HG03558 (cell line): ENCODE data around the gene MMP24OS.
"Not testable (repeated sequence)": the region's sequence is repeated elsewhere in the genome, so short reads cannot be mapped to it uniquely, and the experiment has no call there.

Experiments
- ATAC-seq: cut with Tn5 transposase; IDR thresholded peaks from one replicate; pipeline ENCODE4 v1.9.1; 2021; ENCODE audit warnings: moderate number of reproducible peaks; ENCODE audit not compliant: unreplicated experiment; ENCODE audit errors: extremely low read depth

MMP24OS gene

DNA sequence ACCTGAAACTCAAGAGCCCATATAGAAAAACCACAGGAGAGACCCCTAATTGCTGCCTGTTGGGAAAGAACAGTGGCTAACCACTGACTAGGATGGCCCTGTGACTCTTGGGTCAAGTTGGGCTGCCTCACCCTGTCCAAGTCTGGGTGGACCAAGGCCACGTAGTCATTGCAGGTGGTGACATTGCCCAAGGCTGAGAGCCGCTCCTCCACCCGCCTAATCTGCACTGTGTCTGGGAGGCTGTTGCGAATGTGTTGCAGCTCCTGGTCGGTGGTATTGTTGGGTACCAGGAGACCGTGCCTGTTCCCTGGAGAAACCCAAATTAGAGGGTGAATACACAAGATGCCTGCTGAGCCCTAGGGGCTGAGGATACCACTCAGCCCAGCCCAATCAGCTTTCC lies 2.6 kb upstream of the MMP24OS start:
- ATAC-seq, result no peak

DNA sequence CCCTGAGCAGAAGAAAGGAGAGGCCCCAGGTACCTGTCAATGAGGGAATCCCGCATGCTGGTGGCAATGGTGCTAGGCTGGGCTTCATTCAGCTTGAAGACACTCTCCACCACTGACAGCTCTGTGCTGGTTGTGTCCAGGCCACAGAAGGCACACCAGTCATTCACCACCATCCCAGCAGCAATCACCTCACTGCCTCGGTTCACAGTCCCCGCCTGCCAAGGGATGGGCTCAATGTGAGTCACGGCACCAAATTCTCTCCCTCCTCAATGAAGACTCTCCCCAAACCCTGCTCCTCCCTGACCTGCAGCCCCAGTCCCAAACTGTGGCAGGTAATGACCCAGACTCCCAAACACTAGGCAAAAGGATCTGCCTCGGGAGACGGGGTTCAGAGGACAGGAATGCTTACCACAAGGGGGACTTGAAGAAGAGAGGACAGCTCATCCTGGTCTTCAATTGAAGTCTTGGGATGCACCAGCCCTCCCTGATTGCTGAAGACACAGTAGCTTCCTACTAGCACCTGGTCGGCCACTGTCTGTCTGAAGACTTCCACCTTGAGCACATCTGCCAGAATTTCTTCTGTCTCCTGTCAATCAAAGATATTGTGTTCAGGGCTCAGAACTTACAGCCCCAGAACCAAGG lies 1.7 kb upstream of the MMP24OS start:
- ATAC-seq, result no peak

DNA sequence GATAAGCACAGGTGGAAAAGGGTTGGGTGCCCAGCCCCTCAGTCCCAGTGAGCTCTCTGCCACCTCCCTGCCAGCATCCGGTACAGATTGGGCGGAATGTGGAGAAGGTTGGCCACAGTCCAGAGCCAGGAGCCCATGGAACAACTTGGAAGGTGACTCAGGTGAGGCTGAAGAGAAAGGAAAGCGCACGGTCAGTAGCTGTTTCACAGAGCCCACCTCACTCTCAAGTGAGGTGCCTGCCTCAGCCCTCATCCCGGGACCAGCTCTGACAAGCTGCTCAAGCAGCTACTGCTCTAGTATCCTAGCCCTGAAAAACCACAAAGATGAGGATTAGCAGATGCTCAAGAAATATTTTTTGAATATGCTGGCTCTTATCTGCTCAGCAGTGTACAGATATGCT lies 1.1 kb upstream of the MMP24OS start:
- no peak for ATAC-seq

DNA sequence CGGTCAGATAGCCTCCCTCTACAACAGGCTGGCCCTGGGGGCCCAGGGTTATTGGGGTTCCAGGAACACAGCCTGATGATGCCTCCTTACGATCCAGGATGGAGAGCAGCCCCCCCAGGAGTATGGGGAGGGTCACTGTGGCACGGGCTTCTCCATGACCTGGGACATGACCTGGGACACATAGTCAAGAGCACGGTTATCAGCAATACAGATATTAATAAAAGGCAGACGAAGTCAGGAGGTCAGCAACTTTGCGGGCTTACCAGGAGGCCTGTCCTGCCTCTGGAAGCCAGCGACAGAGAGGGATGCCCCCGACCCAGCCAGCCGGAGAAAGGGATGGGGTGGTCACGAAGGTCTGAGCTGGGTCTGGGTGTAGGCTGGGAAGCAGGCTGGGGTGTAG lies 795 bp downstream of the MMP24OS start:
- no peak for ATAC-seq

- ATAC-seq, result no peak
Observed at GRCh38 chr20:35276408-35276807, 1.5 kb downstream of the MMP24OS start.

DNA sequence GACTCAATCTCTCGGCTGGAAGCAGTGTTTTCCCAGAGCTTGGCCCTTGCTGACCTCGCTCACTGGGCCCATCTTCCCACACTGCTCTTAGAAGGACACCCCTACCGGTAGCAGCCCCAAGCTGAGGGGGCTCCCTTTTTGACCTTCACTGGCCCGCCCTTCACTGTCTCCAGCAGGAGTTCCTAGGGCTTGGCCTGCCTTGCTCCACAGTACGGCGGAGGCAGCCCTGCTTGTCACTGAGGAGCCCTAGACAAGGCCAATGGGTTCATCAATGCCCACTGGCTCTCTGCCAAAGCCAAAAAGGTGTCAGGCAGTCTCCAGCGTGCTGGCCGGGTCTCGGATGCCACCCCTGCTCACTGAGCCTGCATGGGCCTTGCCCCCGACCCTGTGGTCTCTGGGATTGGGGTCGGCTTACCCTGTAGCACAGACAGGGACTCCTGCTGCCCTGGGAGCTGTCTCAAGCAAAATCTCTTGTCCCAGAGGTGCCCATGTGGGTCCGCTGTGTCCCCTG lies 2.1 kb downstream of the MMP24OS start:
- ATAC-seq, result no peak

DNA sequence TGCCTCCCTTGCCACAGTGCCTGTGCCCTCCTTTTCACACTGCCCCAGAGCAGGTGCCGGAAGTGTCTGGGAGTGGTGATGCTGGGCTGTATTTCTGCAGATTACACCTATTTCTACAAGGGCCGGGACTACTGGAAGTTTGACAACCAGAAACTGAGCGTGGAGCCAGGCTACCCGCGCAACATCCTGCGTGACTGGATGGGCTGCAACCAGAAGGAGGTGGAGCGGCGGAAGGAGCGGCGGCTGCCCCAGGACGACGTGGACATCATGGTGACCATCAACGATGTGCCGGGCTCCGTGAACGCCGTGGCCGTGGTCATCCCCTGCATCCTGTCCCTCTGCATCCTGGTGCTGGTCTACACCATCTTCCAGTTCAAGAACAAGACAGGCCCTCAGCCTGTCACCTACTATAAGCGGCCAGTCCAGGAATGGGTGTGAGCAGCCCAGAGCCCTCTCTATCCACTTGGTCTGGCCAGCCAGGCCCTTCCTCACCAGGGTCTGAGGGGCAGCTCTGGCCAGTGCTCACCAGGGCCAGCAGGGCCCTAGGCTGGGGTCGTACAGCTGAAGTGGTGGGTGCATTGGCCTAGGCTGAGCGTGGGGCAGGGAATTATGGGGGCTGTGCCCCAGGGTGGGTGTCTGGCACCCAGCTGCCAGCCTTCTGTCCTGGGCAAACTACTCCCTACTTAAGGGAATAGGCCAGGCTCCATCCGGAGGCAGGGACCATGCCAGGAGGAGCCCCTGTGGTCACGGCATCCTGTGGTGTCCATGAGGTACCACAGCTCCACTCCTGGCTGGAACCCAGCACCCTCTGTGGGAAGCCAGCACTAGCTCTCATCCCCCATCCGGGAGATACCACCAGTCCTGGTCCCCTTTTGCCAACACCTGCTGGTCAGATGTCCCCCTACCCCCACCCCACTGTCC lies 3.5 kb downstream of the MMP24OS start:
- ATAC-seq, result no peak

- no peak for ATAC-seq
Observed at GRCh38 chr20:35273449-35274171, 4.3 kb downstream of the MMP24OS start.

DNA sequence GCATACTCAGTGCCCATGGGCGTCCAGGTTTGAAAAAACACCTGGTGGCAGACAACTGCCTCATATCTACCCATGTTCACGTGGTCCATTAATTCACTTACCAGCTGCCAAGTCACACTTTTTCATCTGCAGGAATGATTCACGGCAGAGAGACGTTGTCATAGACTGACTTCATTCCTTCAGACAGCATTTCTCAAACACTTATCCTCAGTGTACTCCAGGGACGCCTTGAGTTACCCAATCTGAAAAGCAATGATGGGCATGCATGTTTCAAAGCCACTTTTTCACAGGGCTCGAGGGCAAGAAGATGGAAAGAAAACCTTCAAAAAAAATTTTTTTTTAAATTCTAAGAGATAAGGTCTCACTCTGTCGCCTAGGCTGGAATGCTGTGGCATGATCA lies 6.0 kb downstream of the MMP24OS start:
- no peak for ATAC-seq

GRCh38 chr20:35271073-35271882 lies 6.6 kb downstream of the MMP24OS start:
- no peak for ATAC-seq

DNA sequence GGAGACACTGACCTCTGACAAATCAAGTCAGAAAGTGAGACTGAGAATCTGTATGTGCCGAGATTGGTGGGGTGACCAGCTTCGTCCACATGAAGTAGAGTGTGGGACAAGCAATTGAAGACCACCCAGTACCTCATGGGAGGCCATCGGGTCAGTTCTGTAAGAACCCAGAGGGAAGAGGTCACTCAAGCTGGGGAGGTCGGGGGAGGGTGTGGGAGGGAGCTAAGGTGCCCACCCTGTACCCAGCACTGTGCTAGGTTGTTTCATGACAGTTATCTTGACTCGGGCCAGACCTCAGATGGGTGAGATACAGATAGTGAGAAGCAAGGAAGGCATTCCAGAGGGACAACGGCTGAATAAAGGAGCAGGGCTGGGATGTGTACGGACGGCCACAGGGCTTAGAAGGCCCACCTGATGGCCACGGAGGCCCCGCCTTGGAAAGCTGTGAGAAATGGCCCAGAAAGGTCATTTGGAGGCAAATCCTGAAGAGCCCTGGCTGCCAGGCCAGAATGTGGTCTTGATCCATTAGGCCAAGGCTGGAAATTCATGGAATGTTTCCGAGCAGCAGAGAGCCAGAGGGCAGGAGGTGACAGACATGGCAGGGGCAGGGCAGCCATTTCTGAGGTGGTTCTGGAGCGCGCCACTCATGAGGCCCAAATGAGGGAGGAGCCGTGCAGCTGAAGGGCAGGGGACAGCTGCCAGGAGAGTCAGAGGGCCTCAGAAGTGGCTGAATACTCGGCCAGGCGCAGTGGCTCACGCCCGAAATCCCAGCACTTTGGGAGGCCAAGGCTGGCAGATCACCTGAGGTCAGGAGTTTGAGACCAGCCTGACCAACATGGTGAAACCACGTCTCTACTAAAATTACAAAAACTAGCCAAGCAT lies 7.7 kb downstream of the MMP24OS start:
- ATAC-seq, result no peak

- no peak for ATAC-seq
Observed at GRCh38 chr20:35269055-35269781, 8.7 kb downstream of the MMP24OS start.

- ATAC-seq, result no peak
Observed at GRCh38 chr20:35267092-35267491, 10.8 kb downstream of the MMP24OS start.

DNA sequence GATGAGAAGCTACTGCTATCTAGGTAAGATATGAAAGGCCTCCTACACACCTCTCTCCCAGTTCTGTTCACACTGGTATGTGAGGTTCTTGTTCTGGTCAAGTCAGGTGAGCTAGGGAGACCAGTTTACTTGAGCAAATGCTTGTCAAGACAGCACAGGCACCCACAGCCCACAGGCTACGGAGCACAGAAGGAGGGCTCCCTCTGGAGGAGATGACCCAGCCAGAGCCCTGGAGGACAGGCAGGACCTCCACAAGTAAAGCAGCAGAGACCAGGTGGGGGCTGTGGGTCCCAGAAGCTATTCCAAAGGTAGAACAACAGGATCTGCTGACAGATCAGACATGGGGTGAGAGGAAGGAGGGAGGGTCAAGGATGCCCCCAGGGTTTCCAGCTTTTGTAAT lies 13.2 kb downstream of the MMP24OS start:
- ATAC-seq, result no peak

GRCh38 chr20:35263532-35264341 lies 14.2 kb downstream of the MMP24OS start:
- ATAC-seq, result no peak

- ATAC-seq, result not testable (repeated sequence)
Observed at GRCh38 chr20:35262731-35263531, 15.0 kb downstream of the MMP24OS start.

GRCh38 chr20:35262321-35262720 lies 15.6 kb downstream of the MMP24OS start:
- not testable (repeated sequence) for ATAC-seq
